ENCODE data around the gene TRIM63. TPM values are rescaled to one million over a fixed set of nuclear protein-coding genes. Genes with fewer than 3 reads are reported as not detected.

The TRIM63 gene
- total RNA-seq, 2 donors from 2014 or later: not detected

GRCh38 chr1:26044971-26045721 lies 22.3 kb downstream of the TRIM63 start:
- Mint-ChIP-seq H3K27me3 (peaks cover 66% of the 10 kb centered on the region), H3K4me3 (peak overlapping the region; percentile 55), H3K4me1 (peaks cover 7% of the 10 kb centered on the region), H3K27ac (no peak overlapping the region), H3K36me3 (ENCODE audit: low read depth) (peaks cover 9% of the 10 kb centered on the region)
- no peaks in the 10 kb centered on the region for H3K9me3 ChIP-seq (ENCODE audit: control insufficient read depth, low read length, poor library complexity, severe bottlenecking)
- no peak for DNase-seq
- no peak for ATAC-seq

GRCh38 chr1:26044414-26044813 lies 23.0 kb downstream of the TRIM63 start:
- Mint-ChIP-seq H3K4me3 (no peak overlapping the region), H3K27me3 (peaks cover 58% of the 10 kb centered on the region), H3K36me3 (ENCODE audit: low read depth) (peaks cover 6% of the 10 kb centered on the region), H3K4me1 (peaks cover 4% of the 10 kb centered on the region), H3K27ac (no peak overlapping the region)
- H3K9me3 ChIP-seq (ENCODE audit: control insufficient read depth, low read length, poor library complexity, severe bottlenecking): no peaks in the 10 kb centered on the region
- no peak for ATAC-seq
- no peak for DNase-seq

- H3K9me3 ChIP-seq (ENCODE audit: control insufficient read depth, low read length, poor library complexity, severe bottlenecking): no peaks in the 10 kb centered on the region
- peaks cover 6% of the 10 kb centered on the region for H3K36me3 Mint-ChIP-seq (ENCODE audit: low read depth)
- no peak overlapping the region for H3K27ac Mint-ChIP-seq
- DNase-seq: no peak
- H3K4me3 Mint-ChIP-seq: no peak overlapping the region
- H3K4me1 Mint-ChIP-seq: peaks cover 4% of the 10 kb centered on the region
- ATAC-seq: no peak
- peaks cover 52% of the 10 kb centered on the region for H3K27me3 Mint-ChIP-seq
These were observed 23.7 kb downstream of the TRIM63 start for GRCh38 chr1:26043765-26044164.

- no peak overlapping the region for H3K27ac Mint-ChIP-seq
- peaks cover 6% of the 10 kb centered on the region for H3K36me3 Mint-ChIP-seq (ENCODE audit: low read depth)
- ATAC-seq (no peak), DNase-seq (no peak)
- peaks cover 4% of the 10 kb centered on the region for H3K4me1 Mint-ChIP-seq
- no peaks in the 10 kb centered on the region for H3K9me3 ChIP-seq (ENCODE audit: control insufficient read depth, low read length, poor library complexity, severe bottlenecking)
- H3K4me3 Mint-ChIP-seq: no peak overlapping the region
- peaks cover 35% of the 10 kb centered on the region for H3K27me3 Mint-ChIP-seq
These were observed 25.5 kb downstream of the TRIM63 start for GRCh38 chr1:26041978-26042377.

GRCh38 chr1:26041401-26041800 lies 26.0 kb downstream of the TRIM63 start:
- DNase-seq (no peak), ATAC-seq (no peak)
- Mint-ChIP-seq H3K27me3 (peaks cover 37% of the 10 kb centered on the region), H3K4me3 (no peak overlapping the region), H3K4me1 (peaks cover 4% of the 10 kb centered on the region), H3K36me3 (ENCODE audit: low read depth) (peaks cover 6% of the 10 kb centered on the region), H3K27ac (no peak overlapping the region)
- H3K9me3 ChIP-seq (ENCODE audit: control insufficient read depth, low read length, poor library complexity, severe bottlenecking): no peaks in the 10 kb centered on the region

GRCh38 chr1:26038904-26039303 lies 28.5 kb downstream of the TRIM63 start:
- no peak for ATAC-seq
- H3K9me3 ChIP-seq (ENCODE audit: control insufficient read depth, low read length, poor library complexity, severe bottlenecking): no peaks in the 10 kb centered on the region
- H3K27me3 Mint-ChIP-seq: peaks cover 32% of the 10 kb centered on the region
- no peak overlapping the region for H3K4me3 Mint-ChIP-seq
- H3K27ac Mint-ChIP-seq: no peak overlapping the region
- peaks cover 12% of the 10 kb centered on the region for H3K4me1 Mint-ChIP-seq
- DNase-seq: no peak
- H3K36me3 Mint-ChIP-seq (ENCODE audit: low read depth): no peaks in the 10 kb centered on the region

- peaks cover 12% of the 10 kb centered on the region for H3K4me1 Mint-ChIP-seq
- peaks cover 28% of the 10 kb centered on the region for H3K27me3 Mint-ChIP-seq
- no peaks in the 10 kb centered on the region for H3K36me3 Mint-ChIP-seq (ENCODE audit: low read depth)
- no peak overlapping the region for H3K27ac Mint-ChIP-seq
- H3K4me3 Mint-ChIP-seq: peak overlapping the region; percentile 25
- H3K9me3 ChIP-seq (ENCODE audit: control insufficient read depth, low read length, poor library complexity, severe bottlenecking): no peaks in the 10 kb centered on the region
- DNase-seq (no peak), ATAC-seq (no peak)
These were observed 29.0 kb downstream of the TRIM63 start for GRCh38 chr1:26038477-26038876.

GRCh38 chr1:26037904-26038303 lies 29.5 kb downstream of the TRIM63 start:
- Mint-ChIP-seq H3K4me3 (no peak overlapping the region), H3K4me1 (peaks cover 12% of the 10 kb centered on the region), H3K27me3 (peaks cover 24% of the 10 kb centered on the region), H3K36me3 (ENCODE audit: low read depth) (no peaks in the 10 kb centered on the region), H3K27ac (no peak overlapping the region)
- ATAC-seq (no peak), DNase-seq (no peak)
- no peaks in the 10 kb centered on the region for H3K9me3 ChIP-seq (ENCODE audit: control insufficient read depth, low read length, poor library complexity, severe bottlenecking)

- Mint-ChIP-seq H3K36me3 (ENCODE audit: low read depth) (no peaks in the 10 kb centered on the region), H3K4me1 (peaks cover 12% of the 10 kb centered on the region), H3K27me3 (peaks cover 24% of the 10 kb centered on the region), H3K27ac (no peak overlapping the region), H3K4me3 (peak overlapping the region; percentile 21)
- no peaks in the 10 kb centered on the region for H3K9me3 ChIP-seq (ENCODE audit: control insufficient read depth, low read length, poor library complexity, severe bottlenecking)
- no peak for ATAC-seq
- no peak for DNase-seq
These were observed 30.6 kb downstream of the TRIM63 start for GRCh38 chr1:26036756-26037281.

GRCh38 chr1:26035959-26036755 lies 31.3 kb downstream of the TRIM63 start:
- no peaks in the 10 kb centered on the region for H3K36me3 Mint-ChIP-seq (ENCODE audit: low read depth)
- peaks cover 12% of the 10 kb centered on the region for H3K4me1 Mint-ChIP-seq
- H3K27ac Mint-ChIP-seq: peak overlapping the region; percentile 92
- no peaks in the 10 kb centered on the region for H3K9me3 ChIP-seq (ENCODE audit: control insufficient read depth, low read length, poor library complexity, severe bottlenecking)
- peaks cover 22% of the 10 kb centered on the region for H3K27me3 Mint-ChIP-seq
- ATAC-seq: peak; percentile 75
- peak overlapping the region; percentile 94 for H3K4me3 Mint-ChIP-seq
- DNase-seq: peak; percentile 66 to 78 (median 73)

GRCh38 chr1:26035203-26035958 lies 32.0 kb downstream of the TRIM63 start:
- peaks cover 30% of the 10 kb centered on the region for H3K27me3 Mint-ChIP-seq
- peak; percentile 97 for ATAC-seq
- H3K9me3 ChIP-seq (ENCODE audit: control insufficient read depth, low read length, poor library complexity, severe bottlenecking): no peaks in the 10 kb centered on the region

GRCh38 chr1:26034504-26035202 lies 32.8 kb downstream of the TRIM63 start:
- peak overlapping the region; percentile 92 for H3K27ac Mint-ChIP-seq
- peaks cover 30% of the 10 kb centered on the region for H3K27me3 Mint-ChIP-seq
- DNase-seq: no peak
- no peaks in the 10 kb centered on the region for H3K9me3 ChIP-seq (ENCODE audit: control insufficient read depth, low read length, poor library complexity, severe bottlenecking)
- H3K4me1 Mint-ChIP-seq: peaks cover 12% of the 10 kb centered on the region
- H3K4me3 Mint-ChIP-seq: peak overlapping the region; percentile 94
- no peak for ATAC-seq
- H3K36me3 Mint-ChIP-seq (ENCODE audit: low read depth): no peaks in the 10 kb centered on the region

More at GRCh38 chr1:26035203-26035958, 32.0 kb downstream of the TRIM63 start:
- Mint-ChIP-seq H3K27ac (peak overlapping the region; percentile 92), H3K36me3 (ENCODE audit: low read depth) (no peaks in the 10 kb centered on the region), H3K4me3 (peak overlapping the region; percentile 94), H3K4me1 (peaks cover 12% of the 10 kb centered on the region)
- peak; percentile 80 to 90 (median 89) for DNase-seq

Data from T-helper 17 cell (primary cell).